GM19372 (cell line): ENCODE measurements around the gene TSPYL2.

Experiments used
- ATAC-seq: cut with Tn5 transposase; IDR thresholded peaks from one replicate; pipeline ENCODE4 v1.9.1; 2021; ENCODE audit warnings: mild to moderate bottlenecking, low read depth, moderate library complexity; ENCODE audit not compliant: unreplicated experiment

The TSPYL2 gene

DNA sequence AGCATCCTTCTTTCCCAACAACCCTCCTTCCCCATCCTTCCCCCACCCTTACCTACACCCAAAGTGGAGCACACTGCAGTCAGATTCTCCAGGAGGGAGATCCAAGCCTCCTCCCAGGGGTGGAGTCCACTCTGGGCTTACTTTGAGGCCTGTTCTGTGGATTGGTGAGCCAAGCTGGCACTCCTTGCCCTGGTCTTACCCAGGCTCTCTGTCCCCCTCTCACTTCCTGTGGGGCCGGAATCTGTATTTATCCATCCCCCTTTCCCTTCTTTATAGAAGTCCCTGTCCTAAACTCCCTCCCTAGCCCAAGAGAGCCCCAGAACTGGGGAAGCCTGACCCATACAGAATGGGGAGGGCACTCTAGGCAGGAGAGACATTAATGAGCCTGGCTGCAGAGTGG is 3.2 kb upstream of the TSPYL2 start:
- no peak for ATAC-seq

DNA sequence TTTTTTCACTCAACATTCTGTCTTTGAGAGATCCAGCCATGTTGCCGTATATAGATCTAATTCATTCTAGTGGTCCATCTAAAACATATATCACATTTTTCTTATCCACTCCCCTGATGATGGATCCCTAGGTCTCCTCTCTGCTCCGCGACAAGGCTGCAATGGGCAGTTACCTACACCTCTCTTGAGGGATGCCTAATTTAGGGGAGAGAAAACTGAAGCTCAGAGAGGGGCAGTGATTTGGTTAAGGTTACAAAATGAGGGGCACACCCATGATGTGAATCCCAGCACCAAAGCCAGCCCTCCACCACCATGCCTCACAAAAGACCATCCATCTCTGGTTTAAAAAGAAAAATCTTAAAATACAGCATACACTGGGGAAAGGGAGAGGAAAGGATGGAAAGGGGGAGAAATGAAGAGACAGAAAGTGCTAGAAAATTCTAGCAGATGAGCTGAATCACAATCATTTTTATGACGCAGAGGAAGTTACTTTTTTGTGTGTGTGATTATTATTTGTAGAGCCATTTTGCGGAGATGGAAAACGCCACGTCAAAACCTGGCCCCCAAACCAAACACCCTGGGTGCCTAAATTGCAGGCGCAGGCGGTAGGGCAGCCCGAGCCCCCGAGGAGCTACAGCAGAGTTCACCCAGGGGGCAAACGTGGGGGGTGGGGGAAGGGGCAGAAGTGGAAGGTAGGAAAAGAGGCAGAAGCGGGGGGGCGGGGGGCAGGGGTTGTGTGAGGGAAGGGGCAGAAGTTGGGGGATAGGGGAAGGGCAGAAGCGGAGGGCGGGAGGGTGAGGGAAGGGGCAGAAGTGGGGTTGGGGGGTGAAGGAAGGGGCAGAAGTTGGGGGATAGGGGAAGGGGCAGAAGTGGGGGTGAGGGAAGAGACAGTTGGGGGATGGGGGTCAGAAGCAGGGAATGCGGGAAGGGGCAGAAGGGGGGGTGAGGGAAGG is 1.3 kb upstream of the TSPYL2 start:
- no peak for ATAC-seq

DNA sequence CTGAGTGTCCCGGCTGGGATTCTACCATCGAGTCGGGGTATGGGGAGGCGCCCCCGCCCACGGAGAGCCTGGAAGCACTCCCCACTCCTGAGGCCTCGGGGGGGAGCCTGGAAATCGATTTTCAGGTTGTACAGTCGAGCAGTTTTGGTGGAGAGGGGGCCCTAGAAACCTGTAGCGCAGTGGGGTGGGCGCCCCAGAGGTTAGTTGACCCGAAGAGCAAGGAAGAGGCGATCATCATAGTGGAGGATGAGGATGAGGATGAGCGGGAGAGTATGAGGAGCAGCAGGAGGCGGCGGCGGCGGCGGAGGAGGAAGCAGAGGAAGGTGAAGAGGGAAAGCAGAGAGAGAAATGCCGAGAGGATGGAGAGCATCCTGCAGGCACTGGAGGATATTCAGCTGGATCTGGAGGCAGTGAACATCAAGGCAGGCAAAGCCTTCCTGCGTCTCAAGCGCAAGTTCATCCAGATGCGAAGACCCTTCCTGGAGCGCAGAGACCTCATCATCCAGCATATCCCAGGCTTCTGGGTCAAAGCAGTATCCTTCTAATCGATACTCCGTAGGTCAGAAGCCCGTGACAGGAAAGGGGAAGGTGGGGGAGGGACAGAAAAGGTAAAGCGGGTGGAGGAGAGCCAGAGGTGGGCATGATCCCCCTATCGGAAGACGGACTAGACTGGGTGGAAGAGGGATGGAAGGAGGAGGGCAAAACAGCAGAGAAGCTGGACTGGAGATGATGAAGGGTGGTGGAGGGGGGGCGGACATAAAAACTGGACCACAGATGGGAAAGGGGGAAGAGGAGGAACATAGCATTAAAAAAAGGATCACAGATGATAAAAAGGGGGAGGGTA is 828 bp downstream of the TSPYL2 start:
- ATAC-seq = no peak

DNA sequence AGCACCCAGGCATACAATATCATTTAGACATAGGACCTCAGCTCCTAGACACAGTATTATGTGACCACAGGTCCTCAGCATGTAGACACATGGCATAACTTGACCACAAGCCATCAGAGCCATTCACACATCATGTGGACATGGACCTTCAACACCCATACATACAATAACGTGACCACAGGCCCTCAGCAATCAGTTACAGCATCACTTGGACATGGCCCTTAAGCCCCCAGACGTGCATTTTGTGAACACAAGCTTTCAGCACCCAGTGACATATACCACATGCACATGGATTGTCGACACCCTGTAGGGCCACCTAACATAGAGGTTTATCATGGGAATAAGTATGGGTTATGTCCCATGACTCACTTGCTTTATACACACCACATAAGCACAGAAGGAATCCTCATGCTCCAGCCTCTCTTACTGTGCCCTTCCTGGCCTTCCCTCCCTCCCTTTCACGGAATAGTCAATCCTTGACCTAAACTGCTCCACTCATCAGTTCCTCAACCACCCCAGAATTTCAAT is 1.9 kb downstream of the TSPYL2 start:
- ATAC-seq = no peak

DNA sequence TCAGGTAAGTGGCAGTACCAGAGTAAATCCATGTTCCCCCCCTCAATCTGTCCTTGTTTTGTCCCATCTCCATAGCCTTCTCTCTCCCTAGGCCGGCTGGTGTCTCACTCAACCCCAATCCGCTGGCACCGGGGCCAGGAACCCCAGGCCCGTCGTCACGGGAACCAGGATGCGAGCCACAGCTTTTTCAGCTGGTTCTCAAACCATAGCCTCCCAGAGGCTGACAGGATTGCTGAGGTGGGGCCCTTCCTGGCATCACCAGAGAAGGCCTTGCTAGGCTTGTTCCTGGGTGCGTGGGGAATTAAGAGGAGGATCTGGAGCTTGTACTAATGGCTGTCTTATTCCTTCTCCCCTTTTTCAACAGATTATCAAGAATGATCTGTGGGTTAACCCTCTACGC is 2.7 kb downstream of the TSPYL2 start:
- ATAC-seq = no peak

DNA sequence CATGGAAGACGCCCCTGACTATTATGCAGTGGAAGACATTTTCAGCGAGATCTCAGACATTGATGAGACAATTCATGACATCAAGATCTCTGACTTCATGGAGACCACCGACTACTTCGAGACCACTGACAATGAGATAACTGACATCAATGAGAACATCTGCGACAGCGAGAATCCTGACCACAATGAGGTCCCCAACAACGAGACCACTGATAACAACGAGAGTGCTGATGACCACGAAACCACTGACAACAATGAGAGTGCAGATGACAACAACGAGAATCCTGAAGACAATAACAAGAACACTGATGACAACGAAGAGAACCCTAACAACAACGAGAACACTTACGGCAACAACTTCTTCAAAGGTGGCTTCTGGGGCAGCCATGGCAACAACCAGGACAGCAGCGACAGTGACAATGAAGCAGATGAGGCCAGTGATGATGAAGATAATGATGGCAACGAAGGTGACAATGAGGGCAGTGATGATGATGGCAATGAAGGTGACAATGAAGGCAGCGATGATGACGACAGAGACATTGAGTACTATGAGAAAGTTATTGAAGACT is 3.6 kb downstream of the TSPYL2 start:
- ATAC-seq = no peak

DNA sequence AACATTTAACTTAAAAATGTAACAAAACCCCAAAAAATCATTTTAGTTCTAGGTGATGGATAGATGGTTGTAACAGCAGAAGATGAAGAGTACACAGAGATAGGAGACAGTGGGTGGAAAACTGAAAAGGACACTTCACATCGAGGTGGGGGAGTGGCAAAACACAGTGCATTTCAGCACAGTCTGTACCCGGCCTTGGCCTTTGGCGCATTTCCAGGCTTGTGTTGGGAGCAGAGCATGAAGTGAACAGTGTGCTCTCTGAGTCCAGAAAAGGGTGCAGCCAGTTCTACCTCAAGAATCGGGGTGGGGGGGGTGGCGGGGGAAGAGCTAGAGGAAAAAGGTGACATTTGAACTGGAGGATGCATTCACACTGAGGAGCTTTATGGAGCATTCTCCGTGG is 4.3 kb downstream of the TSPYL2 start:
- no peak for ATAC-seq

DNA sequence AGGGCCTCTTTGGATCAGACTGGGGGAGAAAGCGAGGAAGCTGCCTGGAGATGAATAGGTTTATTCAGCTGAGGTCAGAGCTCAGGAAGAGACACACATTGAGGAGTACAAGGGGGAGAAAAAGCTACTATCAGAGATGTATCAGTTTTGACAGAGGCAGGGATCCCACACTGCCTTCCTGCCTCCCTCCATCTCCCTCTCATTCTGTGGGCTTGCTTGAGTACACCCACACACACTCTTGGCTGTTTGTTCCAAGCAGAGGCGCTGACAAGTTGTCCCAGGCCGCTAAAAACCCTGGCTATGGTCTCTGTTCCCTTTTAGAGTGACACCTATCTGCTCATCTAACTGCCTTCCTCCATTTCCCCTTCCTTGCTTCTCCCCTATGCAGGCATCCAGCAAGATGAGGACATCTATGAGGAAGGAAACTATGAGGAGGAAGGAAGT is 5.2 kb downstream of the TSPYL2 start:
- no peak for ATAC-seq

DNA sequence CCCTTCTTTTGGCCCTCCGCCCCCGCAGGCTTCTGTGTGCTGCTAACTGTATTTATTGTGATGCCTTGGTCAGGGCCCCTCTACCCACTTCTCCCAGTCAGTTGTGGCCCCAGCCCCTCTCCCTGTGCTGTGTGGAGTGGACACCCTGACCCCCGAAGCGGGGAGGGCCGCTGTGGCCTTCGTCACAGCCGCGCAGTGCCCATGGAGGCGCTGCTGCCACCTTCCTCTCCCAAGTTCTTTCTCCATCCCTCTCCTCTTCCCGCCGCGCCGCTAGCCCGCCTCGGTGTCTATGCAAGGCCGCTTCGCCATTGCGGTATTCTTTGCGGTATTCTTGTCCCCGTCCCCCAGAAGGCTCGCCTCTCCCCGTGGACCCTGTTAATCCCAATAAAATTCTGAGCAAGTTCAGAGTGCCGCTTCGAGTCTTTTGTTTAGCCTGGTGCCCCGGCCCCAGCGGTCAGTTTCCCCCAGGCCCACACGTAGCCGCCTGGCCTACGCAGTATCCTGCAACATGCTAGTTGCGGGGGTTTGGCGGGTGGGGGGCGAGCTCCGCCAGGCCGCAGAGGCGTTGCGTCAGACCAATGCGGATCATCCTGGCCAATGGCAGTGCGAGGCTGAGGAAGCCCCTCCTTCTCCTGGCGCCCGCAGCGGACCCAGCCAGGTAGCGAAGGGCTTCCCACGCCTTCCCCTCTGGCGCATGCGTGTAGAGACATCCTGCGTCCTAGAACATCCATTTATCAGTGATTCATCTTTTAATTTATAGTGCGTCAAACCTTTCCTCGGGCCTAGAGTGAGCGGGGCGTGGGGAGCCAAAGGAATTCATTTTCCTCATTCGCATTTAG is 6.2 kb downstream of the TSPYL2 start:
- ATAC-seq = peak; percentile 69

DNA sequence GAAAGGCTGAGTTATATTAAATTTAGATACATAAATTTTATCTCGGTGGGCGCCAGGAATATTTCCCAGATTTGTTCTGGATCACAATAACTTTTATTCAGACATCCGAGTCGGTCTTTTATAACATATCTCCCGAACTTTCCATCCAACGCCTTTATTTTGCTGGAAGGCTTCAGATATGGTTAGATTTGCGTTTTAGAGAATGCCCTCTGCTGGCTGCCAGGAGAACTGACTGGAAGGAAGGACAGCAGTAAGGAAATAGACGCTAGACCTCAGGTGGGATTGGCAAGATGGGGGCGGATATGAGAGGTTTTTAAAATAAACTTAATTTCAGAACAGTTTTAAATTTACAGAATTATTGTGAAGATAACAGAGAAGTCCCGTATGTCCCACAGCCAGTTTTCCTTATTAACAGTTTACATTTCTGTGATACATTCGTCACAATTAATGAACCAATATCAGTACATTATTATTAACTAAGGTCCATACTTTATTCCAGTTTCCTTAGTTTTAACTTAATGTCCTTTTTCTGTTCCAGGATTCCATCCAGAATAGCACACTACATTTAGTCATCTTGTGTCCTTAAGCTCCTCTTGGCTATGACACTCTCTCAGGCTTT is 7.2 kb downstream of the TSPYL2 start:
- ATAC-seq = no peak

DNA sequence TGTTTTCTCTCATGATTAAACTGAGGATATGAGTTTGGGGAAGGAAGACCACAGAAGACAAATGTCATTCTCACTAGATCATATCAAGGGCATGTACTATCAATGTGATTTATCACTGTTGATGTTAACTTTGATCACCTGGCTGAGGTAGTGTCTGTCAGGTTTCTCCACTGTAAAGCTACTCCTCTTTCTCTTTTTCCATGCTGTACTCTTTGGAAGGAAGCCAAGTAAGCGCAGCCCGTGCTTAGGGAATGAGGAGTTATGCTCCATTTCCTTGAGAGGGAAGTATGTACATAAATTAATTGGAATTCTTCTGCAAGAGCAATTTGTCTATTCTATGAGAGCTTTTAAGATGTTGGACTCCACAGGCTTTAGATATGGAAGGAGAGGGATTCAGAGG is 7.8 kb downstream of the TSPYL2 start:
- ATAC-seq = no peak

DNA sequence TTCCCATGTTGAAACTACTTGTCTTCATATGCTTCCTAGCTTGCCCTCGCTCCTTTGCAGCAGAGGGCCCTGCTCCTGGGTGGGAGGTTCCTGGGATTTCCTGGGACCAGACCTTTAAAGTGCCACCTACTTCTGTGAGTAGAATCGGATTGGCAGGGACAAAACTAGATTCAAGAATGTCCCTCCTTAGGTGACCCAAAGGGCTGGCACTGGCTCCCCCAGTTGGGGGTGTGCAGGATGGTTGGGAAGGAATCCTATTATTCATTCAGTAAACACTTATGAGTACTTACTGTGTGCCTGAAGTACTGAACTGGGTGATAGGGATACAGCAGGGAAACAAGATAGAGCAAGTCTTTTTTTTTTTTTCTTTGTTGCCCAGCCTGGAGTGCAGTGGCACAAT is 9.2 kb downstream of the TSPYL2 start:
- no peak for ATAC-seq

DNA sequence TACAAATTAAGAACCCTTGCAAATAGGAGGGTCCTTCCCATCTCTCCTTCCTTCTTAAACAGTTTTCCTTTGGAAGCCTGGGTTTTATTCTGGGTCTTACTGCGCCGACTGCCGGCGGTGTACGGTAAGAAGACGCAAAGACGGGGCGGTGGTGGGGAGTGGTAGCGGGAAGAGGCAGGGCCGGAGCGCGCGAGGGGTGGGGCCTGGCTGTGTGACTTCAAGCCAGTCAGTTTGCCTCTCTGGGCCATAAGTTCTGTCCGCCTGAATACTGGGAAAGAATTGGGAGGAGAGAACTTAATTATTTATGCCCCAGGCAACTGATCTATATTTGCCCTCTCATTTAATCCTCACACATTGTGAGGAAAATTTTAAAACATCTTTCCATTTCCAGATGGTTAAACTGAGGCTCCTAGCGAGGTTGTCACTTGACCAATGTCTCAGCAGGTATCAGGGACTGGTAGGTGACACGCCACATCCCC is 11.0 kb downstream of the TSPYL2 start:
- peak; percentile 46 for ATAC-seq

DNA sequence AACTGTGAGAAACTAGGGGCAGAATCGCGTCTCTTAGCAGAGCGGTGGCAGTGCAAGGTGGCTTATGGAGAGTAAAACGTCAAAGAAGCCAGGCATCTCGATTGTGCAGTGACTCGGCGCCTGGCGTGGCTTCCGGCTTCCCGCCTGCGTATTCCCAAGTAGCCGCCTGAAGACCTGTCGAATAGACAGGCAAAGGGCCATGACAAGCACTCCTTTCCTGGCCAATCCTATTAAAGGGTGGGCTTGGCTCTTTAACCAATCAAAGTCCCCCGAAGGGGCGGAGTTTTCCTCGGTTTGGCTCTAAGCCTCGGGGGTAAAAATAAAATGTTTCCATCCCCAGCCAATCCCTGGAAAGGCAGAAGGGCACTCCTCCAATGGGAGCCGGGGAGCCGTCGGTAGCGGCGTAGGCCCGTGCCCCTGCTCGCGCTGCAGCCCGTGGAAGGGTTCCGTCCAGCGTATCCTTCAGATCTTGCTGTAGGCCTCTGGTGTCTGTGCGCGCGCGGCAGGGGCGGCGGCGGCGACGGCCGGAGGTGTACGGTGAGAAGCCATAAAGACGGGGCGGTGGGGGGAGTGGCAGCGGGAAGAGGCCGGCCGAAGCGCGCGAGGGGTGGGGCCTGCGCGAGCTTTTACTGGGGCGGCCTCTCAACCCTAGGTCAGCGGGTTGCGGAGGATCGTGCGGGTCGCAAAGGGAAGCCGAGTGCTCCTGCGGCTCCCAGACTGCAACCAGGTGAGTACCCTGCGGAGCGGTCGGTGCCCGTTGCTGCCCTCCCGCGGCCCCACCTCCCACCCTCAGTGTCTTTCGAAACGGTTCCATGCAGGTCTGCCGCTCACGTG is 11.8 kb downstream of the TSPYL2 start, which contains the start of gene KANTR:
Gene KANTR (plus strand): TSS at position 395 of the 834 bp plus-strand sequence. CDS start 30,131 bp downstream, outside the sequence.
- ATAC-seq = peak; percentile 76

DNA sequence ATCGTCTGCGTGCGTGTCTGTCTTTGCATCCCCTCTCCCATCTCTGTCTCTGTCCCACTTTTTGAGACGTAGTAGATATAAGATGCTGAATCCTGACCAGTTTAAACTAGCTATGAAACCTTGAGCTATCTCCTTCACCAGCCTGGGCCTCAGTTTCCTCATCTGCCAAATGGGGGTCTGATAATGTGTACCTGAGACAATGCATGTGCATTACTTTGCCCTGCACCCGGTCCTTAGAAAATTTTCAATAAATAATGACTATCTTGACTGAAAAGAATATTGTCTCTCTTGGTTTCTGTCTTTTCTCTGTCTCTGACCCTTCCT is 12.4 kb downstream of the TSPYL2 start:
- no peak for ATAC-seq

DNA sequence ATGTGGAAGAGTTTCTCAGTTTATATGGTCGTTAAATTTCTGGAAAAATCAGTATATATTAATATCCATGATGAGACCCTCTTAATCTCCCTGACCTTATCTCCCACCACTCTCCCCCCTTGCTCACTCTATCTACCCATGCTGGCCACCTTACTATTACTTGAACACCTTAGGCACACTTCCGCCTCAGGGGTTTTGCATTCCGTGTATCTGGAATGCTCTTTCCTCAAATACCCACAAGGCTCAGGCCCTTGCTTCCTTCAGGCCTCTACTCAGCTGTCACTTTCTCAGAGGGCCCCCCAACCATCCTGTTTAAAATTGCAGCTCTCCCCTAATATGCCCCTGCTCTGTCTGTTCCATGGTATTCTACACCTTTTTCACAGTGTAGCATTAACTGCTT is 13.6 kb downstream of the TSPYL2 start:
- ATAC-seq = no peak

DNA sequence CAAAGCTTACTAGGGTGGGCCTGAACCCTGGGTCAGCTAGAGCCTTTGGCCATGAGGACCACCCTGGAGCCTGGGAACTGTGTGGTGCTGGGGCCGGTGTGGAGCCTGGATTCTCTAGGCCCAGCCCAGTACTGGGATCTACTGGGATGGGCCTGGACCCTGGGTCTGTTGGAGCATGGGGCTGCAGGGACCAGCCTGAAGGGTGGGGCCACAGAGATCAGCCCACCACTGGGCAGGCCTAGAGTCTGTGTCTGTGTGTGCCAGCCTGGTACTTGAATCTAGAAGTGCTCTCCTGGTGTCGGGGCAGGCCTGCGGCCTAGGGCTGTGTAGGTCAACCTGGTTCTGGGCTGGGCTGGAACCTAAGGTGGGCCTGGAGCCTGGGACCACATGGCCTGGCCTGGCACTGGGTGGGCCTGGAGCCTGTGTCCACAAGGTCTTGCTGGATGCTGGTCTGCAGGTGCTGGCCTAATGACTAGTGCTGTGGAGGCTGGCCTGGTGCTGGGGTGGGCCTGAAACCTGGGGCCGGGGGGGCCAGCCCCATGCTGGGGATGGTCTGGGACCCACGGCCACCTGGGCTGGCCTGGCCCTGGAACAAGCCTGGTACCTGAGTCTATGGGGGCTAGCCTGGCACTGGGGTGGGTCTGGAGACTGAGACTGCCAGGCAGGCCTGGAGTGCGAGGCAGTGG is 32.8 kb downstream of the TSPYL2 start:
- no peak for ATAC-seq

DNA sequence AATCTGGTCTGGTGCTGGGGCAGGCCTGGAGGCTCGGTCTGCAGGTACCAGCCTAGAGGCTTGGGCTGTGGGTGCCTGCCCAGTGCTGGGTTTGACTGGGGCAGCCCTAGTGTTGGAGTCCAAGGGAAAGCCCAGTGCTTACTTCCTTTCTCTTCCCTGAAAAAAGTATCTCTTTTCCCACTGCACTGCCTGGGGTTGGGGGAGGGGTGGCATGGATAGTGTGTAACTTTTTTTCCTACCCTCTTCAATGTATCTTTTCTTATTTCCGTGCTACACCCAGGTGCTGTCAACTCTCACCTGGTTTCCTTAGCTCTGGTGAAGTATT is 33.3 kb downstream of the TSPYL2 start:
- ATAC-seq = no peak
